K562 (cell line): ENCODE measurements around the gene ORAI3. TPM values are rescaled to one million over a fixed set of nuclear protein-coding genes. Genes with fewer than 3 reads are reported as not detected.

Experiments
- ATAC-seq: fragments of 200-7000 bp; cut with Tn5 transposase; 3 replicates; pipeline ENCODE4 v1.9.1; 2020; ENCODE audit warnings: moderate library complexity
- BruUV-seq: library from RNA; stranded (reverse); fragments of 400-500 nt; replicated peaks from 2 replicates; lab custom pipeline; 2021; lab: Mats Ljungman, UMichigan
- CTCF ChIA-PET: fragments of 300-600 bp; formaldehyde crosslinking; extraction: SDS; loops from one replicate; lab custom pipeline; 2021; ENCODE audit warnings: low intra/inter-chr PET ratio; lab: Yijun Ruan, JAX
- POLR2A ChIA-PET: fragments of 300-600, 350-650 bp; sonication (Branson Sonifier 250); formaldehyde crosslinking; extraction: SDS; loops from one replicate; lab custom pipeline; 2021; ENCODE audit warnings: antibody characterized with exemption, inconsistent platforms; lab: Yijun Ruan, JAX
- DNase-seq, 4 experiments: peaks; one replicate each; pipeline versions ENCODE4 v3.0.0 to v3.0.0-alpha.2; 2011 to 2018; ENCODE audit warnings: low spot score in 3 of 4, mixed read lengths in 3 of 4; ENCODE audit errors: extremely low read depth in 1 of 4
- FAIRE-seq: peaks from 2 replicates; lab custom pipeline; 2011; peaks lifted over from hg19 to GRCh38; lab: Jason Lieb, UNC
- H2AFZ ChIP-seq: 2 replicates; pipeline ENCODE4 v1.6.0; 2011; ENCODE audit warnings: low read depth, low read length, control low read depth, inconsistent platforms
- H3K27ac ChIP-seq: fragments of 200-600 bp; 3 replicates; pipeline ENCODE4 v1.8.0; 2011; ENCODE audit warnings: low read depth, mild to moderate bottlenecking, control low read depth, inconsistent platforms, low read length, moderate library complexity, mixed read lengths; ENCODE audit errors: extremely low read depth
- H3K27me3 ChIP-seq, 2 experiments: fragments of 300-600 bp in 1 of 2; 2 replicates in 1 of 2; 3 replicates in 1 of 2; pipeline versions ENCODE4 v1.6.0 to v1.8.0; 2011; ENCODE audit warnings: inconsistent platforms in 2 of 2, low read length in 2 of 2, mild to moderate bottlenecking in 1 of 2, mixed read lengths in 1 of 2, moderate library complexity in 1 of 2; ENCODE audit not compliant: control insufficient read depth in 2 of 2, insufficient read depth in 2 of 2
- H3K36me3 ChIP-seq: fragments of 300-600 bp; 3 replicates; pipeline ENCODE4 v1.8.0; 2011; ENCODE audit warnings: mild to moderate bottlenecking, low read length, inconsistent platforms; ENCODE audit not compliant: control insufficient read depth, insufficient read depth
- H3K4me1 ChIP-seq, 2 experiments: fragments of 200-600 bp in 1 of 2; replicated peaks in 1 of 2; 2 replicates in 1 of 2; 3 replicates in 1 of 2; pipeline versions ENCODE4 v1.5.1 to v1.8.0; 2011; ENCODE audit warnings: inconsistent platforms in 2 of 2, low read length in 2 of 2, mild to moderate bottlenecking in 1 of 2, mixed read lengths in 1 of 2, moderate library complexity in 1 of 2; ENCODE audit not compliant: control insufficient read depth in 2 of 2, insufficient read depth in 2 of 2
- H3K4me2 ChIP-seq: 2 replicates; pipeline ENCODE4 v1.6.1; 2011; ENCODE audit warnings: low read length, control low read depth, inconsistent platforms, mixed read lengths; ENCODE audit not compliant: insufficient read depth
- H3K4me3 ChIP-seq: fragments of 200-600 bp; sonication (generic), shearing (Covaris generic); 2 replicates; pipeline ENCODE4 v1.5.1; 2016; ENCODE audit warnings: control low read depth, inconsistent platforms
- H3K79me2 ChIP-seq: fragments of 200-600 bp; 3 replicates; pipeline ENCODE4 v1.8.0; 2011; ENCODE audit warnings: low read length, inconsistent platforms; ENCODE audit not compliant: control insufficient read depth, insufficient read depth
- H3K9ac ChIP-seq, 2 experiments: 2 replicates each; pipeline versions ENCODE4 v1.6.0 to v1.6.1; 2011; ENCODE audit warnings: low read depth in 2 of 2, low read length in 2 of 2, control low read depth in 1 of 2, inconsistent platforms in 1 of 2, mild to moderate bottlenecking in 1 of 2, mixed read lengths in 1 of 2; ENCODE audit not compliant: insufficient read depth in 1 of 2
- H3K9me1 ChIP-seq: one replicate; pipeline ENCODE4 v1.6.0; 2011; ENCODE audit warnings: inconsistent platforms, mild to moderate bottlenecking, low read length, moderate library complexity; ENCODE audit not compliant: control insufficient read depth, insufficient read depth
- H3K9me3 ChIP-seq: replicated peaks from 2 replicates; pipeline ENCODE4 v1.5.1; 2011; ENCODE audit warnings: low read depth, low read length, inconsistent platforms; ENCODE audit not compliant: control insufficient read depth, insufficient read depth
- H4K20me1 ChIP-seq: replicated peaks from 2 replicates; pipeline ENCODE4 v1.6.1; 2011; ENCODE audit warnings: low read length, inconsistent platforms, mixed read lengths; ENCODE audit not compliant: control insufficient read depth, insufficient read depth
- BCOR ChIP-seq: fragments of 450-650 bp; IDR thresholded peaks from 2 replicates; pipeline ENCODE4 v1.6.1; 2016
- EGR1 ChIP-seq: fragments of 450-650 bp; conservative IDR thresholded peaks from 2 replicates; pipeline ENCODE4 v1.6.1; 2017; ENCODE audit warnings: mild to moderate bottlenecking
- ILK ChIP-seq: fragments of 450-650 bp; IDR thresholded peaks from 2 replicates; pipeline ENCODE4 v1.6.1; 2016; ENCODE audit warnings: missing genetic modification characterization, low read depth, mild to moderate bottlenecking, missing compliant biosample characterization, moderate library complexity, borderline replicate concordance
- MAZ ChIP-seq, 2 experiments: fragments of 450-650 bp in 1 of 2; sonication (generic) in 1 of 2; formaldehyde crosslinking; IDR thresholded peaks in 1 of 2; conservative IDR thresholded peaks in 1 of 2; 2 replicates each; pipeline versions ENCODE4 v1.4.0 to v1.5.0; 2020; ENCODE audit warnings: mild to moderate bottlenecking in 1 of 2, missing genetic modification reagents in 1 of 2
- MTA3 ChIP-seq: fragments of 450-650 bp; formaldehyde crosslinking; IDR thresholded peaks from 2 replicates; pipeline ENCODE4 v1.6.1; 2017; ENCODE audit warnings: mild to moderate bottlenecking, borderline replicate concordance
- NR2C2 ChIP-seq, 2 experiments: fragments of 200-800 bp in 1 of 2; sonication (Bioruptor generic) in 1 of 2; sonication (generic) in 1 of 2; formaldehyde crosslinking in 1 of 2; IDR thresholded peaks; 2 replicates each; pipeline versions ENCODE4 v1.6.1 to v1.8.0; 2016 to 2022; ENCODE audit warnings: mild to moderate bottlenecking in 1 of 2, missing compliant biosample characterization in 1 of 2, missing genetic modification characterization in 1 of 2, missing genetic modification reagents in 1 of 2
- POLR3G ChIP-seq: IDR thresholded peaks from 2 replicates; pipeline ENCODE4 v1.6.1; 2011; ENCODE audit not compliant: insufficient read length, insufficient replicate concordance; ENCODE audit errors: extremely low read depth
- PRMT5 ChIP-seq: sonication (generic); formaldehyde crosslinking; IDR thresholded peaks from 2 replicates; pipeline ENCODE4 v1.5.0; 2020; ENCODE audit warnings: missing genetic modification reagents
- RAD21 ChIP-seq, 2 experiments: fragments of 250-450 bp in 1 of 2; fragments of 450-650 bp in 1 of 2; sonication (Bioruptor Pico) in 1 of 2; formaldehyde crosslinking in 1 of 2; IDR thresholded peaks in 1 of 2; conservative IDR thresholded peaks in 1 of 2; 2 replicates each; pipeline versions ENCODE4 v1.4.0 to v1.8.0; 2020 to 2022; ENCODE audit warnings: mild to moderate bottlenecking in 2 of 2, moderate library complexity in 1 of 2
- RB1 ChIP-seq: fragments of 450-650 bp; IDR thresholded peaks from 2 replicates; pipeline ENCODE4 v1.6.1; 2017; ENCODE audit warnings: low read depth, mild to moderate bottlenecking
- STAT5A ChIP-seq: IDR thresholded peaks from 2 replicates; pipeline ENCODE4 v1.6.1; 2012; ENCODE audit warnings: low read length, inconsistent platforms, borderline replicate concordance
- TEAD1 ChIP-seq, 2 experiments: fragments of 450-650 bp in 1 of 2; sonication (generic) in 1 of 2; formaldehyde crosslinking; IDR thresholded peaks; 2 replicates each; pipeline versions ENCODE4 v1.4.0 to v1.8.0; 2020 to 2022; ENCODE audit warnings: mild to moderate bottlenecking in 2 of 2, missing genetic modification reagents in 1 of 2
- ZKSCAN3 ChIP-seq: fragments of 250-450 bp; sonication (Bioruptor Pico); IDR thresholded peaks from 2 replicates; pipeline ENCODE4 v1.4.0; 2020
- ZNF232 ChIP-seq: sonication (generic); formaldehyde crosslinking; IDR thresholded peaks from 2 replicates; pipeline ENCODE4 v1.8.0; 2022; ENCODE audit warnings: mild to moderate bottlenecking, missing genetic modification reagents
- ZNF444 ChIP-seq: fragments of 250-450 bp; sonication (Bioruptor Pico); IDR thresholded peaks from 2 replicates; pipeline ENCODE4 v1.4.0; 2020; ENCODE audit warnings: mild to moderate bottlenecking, moderate library complexity
- WGBS: fragments of 100-300 bp; shearing (Covaris generic); methylation state at CpG from one replicate; pipeline ENCODE4 v1.1.6; 2016; ENCODE audit warnings: low coverage, mixed read lengths; ENCODE audit not compliant: insufficient coverage; ENCODE audit errors: missing lambda C conversion rate; 5-methylcytosine and 5-hydroxymethylcytosine counted together
- in situ Hi-C: fragments of 300-500 bp; cut with MboI; formaldehyde crosslinking; loops from 4 replicates; pipeline ENCODE4 v1.15.0; 2018; ENCODE audit warnings: inconsistent platforms, mixed read lengths
- intact Hi-C: fragments of 100-400 bp; cut with micrococcal nuclease; formaldehyde crosslinking; loops from 2 replicates; pipeline ENCODE4 v1.14.2; 2022
- polyA plus RNA-seq, 8 experiments: library from polyadenylated mRNA; depleted of rRNA in 4 of 8; stranded (reverse) in 5 of 8; unstranded in 3 of 8; fragments of >200 nt; fragmentation: Nextera tagmentation in 2 of 8; fragmentation: Illumina TruSeq in 1 of 8; extraction: Ambion mirVana in 2 of 8; extraction: Trizol in 1 of 8; gene quantifications; 2 replicates each; pipeline versions ENCODE4 v1.2.1 to v1.2.3, GENCODE V29; 2011 to 2014; ENCODE audit warnings: inconsistent platforms in 1 of 8, missing spikeins in 1 of 8
- total RNA-seq, 7 experiments: library from RNA; depleted of rRNA in 6 of 7; stranded (reverse); fragments of >200 nt in 6 of 7; fragmentation: Illumina TruSeq in 2 of 7; extraction: Trizol in 2 of 7; gene quantifications; 2 replicates each; pipeline versions ENCODE4 v1.2.1 to v1.2.3, GENCODE V29; 2011 to 2021; ENCODE audit warnings: low replicate concordance in 1 of 7
- TF ChIP-seq, protein P1 (sequence below): sonication (generic); formaldehyde crosslinking; IDR thresholded peaks from 2 replicates; pipeline ENCODE4 v1.9.0; 2022; ENCODE audit warnings: mild to moderate bottlenecking, missing genetic modification reagents
- TF ChIP-seq, protein P2 (sequence below): fragments of 450-650 bp; IDR thresholded peaks from 2 replicates; pipeline ENCODE4 v1.6.1; 2016; ENCODE audit warnings: antibody characterized with exemption
- TF ChIP-seq, protein P3 (sequence below): fragments of 450-650 bp; conservative IDR thresholded peaks from 2 replicates; pipeline ENCODE4 v1.6.1; 2016; ENCODE audit warnings: missing genetic modification characterization, low read depth, mild to moderate bottlenecking, missing compliant biosample characterization, moderate library complexity

ORAI3 gene
- total and polyA plus RNA-seq, 9 of the 15 experiments (the other 6 are each of a cell fraction or from before 2014, with no cell fraction given): 4.9 to 23.3 (median 14.1) TPM

DNA sequence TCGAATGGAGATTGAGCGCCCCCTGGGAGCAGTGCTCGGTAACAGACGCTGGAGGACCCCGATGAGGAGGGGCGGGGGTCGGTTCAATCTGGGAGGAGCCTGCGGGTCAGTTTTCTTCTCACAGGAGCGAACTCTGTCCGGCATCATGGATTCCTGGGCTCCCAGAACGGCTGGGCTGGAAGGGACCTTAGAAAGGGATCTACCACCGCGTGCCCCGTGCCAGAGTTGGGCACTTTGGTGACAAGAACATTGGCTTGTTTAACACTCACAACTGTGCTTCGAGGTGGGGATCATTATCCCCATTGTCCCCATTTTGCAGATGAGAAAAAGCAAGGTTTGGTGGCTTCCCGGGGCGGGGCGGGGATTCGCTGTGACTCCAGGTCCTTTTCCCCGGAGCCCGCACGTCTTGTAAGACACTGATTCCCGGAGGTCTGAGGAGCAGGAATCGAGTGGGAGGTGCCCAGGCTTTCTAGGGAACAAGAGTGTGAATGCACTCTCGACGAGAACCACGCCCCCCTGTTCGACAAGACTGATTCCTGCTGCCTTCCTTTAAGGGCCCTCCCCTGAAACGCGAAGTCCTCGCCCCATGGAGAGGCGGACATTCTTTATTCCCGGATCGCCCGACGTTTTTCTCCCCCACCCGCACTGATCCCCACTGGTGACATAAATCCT lies 27.0 kb upstream of the ORAI3 start:
- Histone ChIP-seq H3K27me3 (no peaks in the 10 kb centered on the region; a peak in 1 of 5 replicates), H4K20me1 (peaks cover 3% of the 10 kb centered on the region; the same call in 1 of the 2 replicates), H2AFZ (peak overlapping the region; percentile 89), H3K4me2 (peak overlapping the region; percentile 92), H3K9me1 (no peaks in the 10 kb centered on the region), H3K9me3 (no peaks in the 10 kb centered on the region), H3K36me3 (peaks cover 18% of the 10 kb centered on the region; the same call in 2 of the 3 replicates), H3K27ac (peak overlapping the region; percentile 63), H3K4me1 (peaks cover 3 to 38% of the 10 kb centered on the region in 2 experiments; a peak in 4 of 5 replicates), H3K79me2 (peaks cover 17% of the 10 kb centered on the region), H3K4me3 (peak overlapping the region; percentile 85), H3K9ac (peak overlapping the region; percentile 58 to 77)
- DNase-seq: peak; percentile 87 to 92 (median 88)
- ChIA-PET CTCF (interaction anchor here (0.8 to 1.9 kb wide), 4 partner anchors 24 to 263 kb away, joined by 3 to 20 read pairs (median 4); no protein-coding TSS in a partner anchor), POLR2A (interaction anchor here (0.7 to 1.0 kb wide), 4 partner anchors 9 to 312 kb away, joined by 3 to 5 read pairs (median 3); partner anchors contain the start of gene ZNF689)
- WGBS: under 1% methylated on average over 37 of the region's 37 CpGs
- BruUV-seq: no TSS peak
- ATAC-seq: peak; percentile 45
- FAIRE-seq: no peak
- in situ Hi-C loops: loop anchor here (5.0 kb wide), 1 partner anchor 75 kb away; no protein-coding TSS in a partner anchor
- intact Hi-C loops: loop anchor here (1.0 to 5.0 kb wide), 7 partner anchors 28 to 265 kb away; partner anchors contain the start of genes BCL7C, CFAP119, FBRS and RNF40
- TF ChIP-seq, protein P1, sequence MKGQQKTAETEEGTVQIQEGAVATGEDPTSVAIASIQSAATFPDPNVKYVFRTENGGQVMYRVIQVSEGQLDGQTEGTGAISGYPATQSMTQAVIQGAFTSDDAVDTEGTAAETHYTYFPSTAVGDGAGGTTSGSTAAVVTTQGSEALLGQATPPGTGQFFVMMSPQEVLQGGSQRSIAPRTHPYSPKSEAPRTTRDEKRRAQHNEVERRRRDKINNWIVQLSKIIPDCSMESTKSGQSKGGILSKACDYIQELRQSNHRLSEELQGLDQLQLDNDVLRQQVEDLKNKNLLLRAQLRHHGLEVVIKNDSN (CRISPR knock-in tag): no peak
- TF ChIP-seq ZKSCAN3 (no peak), MTA3 (peak; percentile 47; the same call in 1 of the 2 replicates), EGR1 (no peak), ILK (no peak), ZNF232 (CRISPR knock-in tag) (no peak), RB1 (0 out of 2 replicates have a peak, but pooled peaks have one; percentile 65), TEAD1 (CRISPR knock-in tag; IDR thresholded peaks at IDR 0.05) (peak in 1 of 2 experiments; percentile 44; a peak in 2 of 4 replicates), PRMT5 (CRISPR knock-in tag) (no peak), RAD21 (CRISPR knock-in tag; conservative IDR thresholded peaks at IDR 0.05 in 1 of 2, IDR thresholded peaks at IDR 0.05 in 1 of 2) (peak; percentile 91 to 95), BCOR (peak; percentile 98), NR2C2 (CRISPR knock-in tag; IDR thresholded peaks at IDR 0.05) (no peak), NR2C2 (tag; IDR thresholded peaks at IDR 0.05) (no peak), STAT5A (no peak), MAZ (CRISPR knock-in tag; conservative IDR thresholded peaks at IDR 0.05 in 1 of 2, IDR thresholded peaks at IDR 0.05 in 1 of 2) (peak; percentile 44 to 93; a peak in 3 of 4 replicates), ZNF444 (CRISPR knock-in tag) (no peak), POLR3G (no peak)
- TF ChIP-seq, protein P2, sequence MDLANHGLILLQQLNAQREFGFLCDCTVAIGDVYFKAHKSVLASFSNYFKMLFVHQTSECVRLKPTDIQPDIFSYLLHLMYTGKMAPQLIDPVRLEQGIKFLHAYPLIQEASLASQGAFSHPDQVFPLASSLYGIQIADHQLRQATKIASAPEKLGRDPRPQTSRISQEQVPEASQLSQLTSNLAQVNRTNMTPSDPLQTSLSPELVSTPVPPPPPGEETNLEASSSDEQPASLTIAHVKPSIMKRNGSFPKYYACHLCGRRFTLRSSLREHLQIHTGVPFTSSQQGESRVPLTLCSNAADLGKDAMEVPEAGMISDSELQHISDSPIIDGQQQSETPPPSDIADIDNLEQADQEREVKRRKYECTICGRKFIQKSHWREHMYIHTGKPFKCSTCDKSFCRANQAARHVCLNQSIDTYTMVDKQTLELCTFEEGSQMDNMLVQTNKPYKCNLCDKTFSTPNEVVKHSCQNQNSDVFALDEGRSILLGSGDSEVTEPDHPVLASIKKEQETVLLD: peak; percentile 62
- TF ChIP-seq, protein P3, sequence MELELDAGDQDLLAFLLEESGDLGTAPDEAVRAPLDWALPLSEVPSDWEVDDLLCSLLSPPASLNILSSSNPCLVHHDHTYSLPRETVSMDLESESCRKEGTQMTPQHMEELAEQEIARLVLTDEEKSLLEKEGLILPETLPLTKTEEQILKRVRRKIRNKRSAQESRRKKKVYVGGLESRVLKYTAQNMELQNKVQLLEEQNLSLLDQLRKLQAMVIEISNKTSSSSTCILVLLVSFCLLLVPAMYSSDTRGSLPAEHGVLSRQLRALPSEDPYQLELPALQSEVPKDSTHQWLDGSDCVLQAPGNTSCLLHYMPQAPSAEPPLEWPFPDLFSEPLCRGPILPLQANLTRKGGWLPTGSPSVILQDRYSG (tag): no peak
